ENCODE results near the gene IQCE. TPM values are rescaled to one million over a fixed set of nuclear protein-coding genes. Genes with fewer than 3 reads are reported as not detected.

Gene IQCE
- total and polyA plus RNA-seq, 10 of the 15 experiments (the other 5 are each of a cell fraction or from before 2014, with no cell fraction given), result 0.37 to 8.1 (median 3.7) TPM

DNA sequence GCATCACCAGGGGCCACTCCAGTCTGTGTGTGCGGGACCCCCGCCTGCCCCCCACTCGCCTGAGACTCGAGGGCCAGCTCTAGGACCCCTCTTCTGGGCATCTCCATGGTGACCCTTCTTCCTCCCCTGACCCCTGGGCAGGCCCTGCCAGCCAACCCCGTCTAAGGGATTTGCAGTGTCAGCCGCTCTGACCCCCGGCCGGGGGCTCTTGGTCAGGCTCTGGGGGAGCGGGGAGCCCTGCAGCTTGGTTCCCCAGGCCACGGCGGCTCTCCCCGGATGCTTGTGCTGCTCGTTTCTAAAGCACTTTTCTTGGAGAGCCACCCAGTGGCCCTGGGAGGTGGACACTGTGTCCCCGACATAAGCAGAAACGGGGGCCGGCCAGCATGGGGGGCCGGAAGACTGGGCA, 78.3 kb downstream of the IQCE start (continued):
- TF ChIP-seq, protein P1, sequence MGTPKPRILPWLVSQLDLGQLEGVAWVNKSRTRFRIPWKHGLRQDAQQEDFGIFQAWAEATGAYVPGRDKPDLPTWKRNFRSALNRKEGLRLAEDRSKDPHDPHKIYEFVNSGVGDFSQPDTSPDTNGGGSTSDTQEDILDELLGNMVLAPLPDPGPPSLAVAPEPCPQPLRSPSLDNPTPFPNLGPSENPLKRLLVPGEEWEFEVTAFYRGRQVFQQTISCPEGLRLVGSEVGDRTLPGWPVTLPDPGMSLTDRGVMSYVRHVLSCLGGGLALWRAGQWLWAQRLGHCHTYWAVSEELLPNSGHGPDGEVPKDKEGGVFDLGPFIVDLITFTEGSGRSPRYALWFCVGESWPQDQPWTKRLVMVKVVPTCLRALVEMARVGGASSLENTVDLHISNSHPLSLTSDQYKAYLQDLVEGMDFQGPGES (IDR thresholded peaks at IDR 0.05), result no peak

DNA sequence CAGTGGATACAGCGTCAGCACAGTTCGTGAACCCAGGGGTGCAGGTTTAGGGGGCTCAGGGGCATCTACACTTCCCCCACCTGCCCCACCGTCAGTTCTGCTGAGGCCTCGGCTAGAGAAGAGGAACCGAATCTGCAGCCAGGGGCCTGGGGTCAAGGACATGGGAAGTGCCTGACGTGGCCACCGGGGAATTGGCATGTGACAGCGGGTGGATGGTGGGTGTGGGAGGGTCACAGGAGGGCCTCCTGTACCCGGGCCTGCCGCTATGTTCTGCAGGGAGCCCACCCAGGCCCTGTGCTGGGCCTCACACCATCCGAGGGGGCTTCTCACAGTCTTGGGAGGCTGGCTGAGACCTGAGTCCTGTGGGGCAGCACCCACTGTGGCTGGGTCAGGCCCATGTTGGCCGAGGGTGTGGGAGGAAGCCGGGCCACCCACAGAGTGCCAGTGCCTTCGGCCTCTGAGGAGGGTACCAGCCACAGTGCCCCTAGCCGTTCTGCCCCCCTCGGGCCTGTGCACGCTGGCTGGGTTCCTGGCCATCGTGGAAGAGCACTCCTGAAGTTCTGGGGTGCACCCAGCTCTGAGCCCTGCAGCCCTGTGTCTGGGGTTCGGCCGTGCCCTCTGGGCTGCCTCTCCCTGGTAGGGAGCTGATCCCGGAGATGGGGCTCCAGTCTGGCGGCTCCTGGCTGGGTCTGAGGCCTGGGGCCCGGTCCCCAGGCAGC, 78.9 kb downstream of the IQCE start:
- Histone ChIP-seq H4K20me1 (ENCODE audit: control insufficient read depth, insufficient read depth) (no peaks in the 10 kb centered on the region), H2AFZ (ENCODE audit: control insufficient read depth, low read depth, low read length) (no peak overlapping the region; the same call in 1 of the 2 replicates), H3K4me1 (ENCODE audit: control insufficient read depth, insufficient read depth, low read length) (peaks cover 32% of the 10 kb centered on the region), H3K27me3 (replicated peaks in 1 of 2; ENCODE audit: control insufficient read depth in 2 of 2, insufficient read depth in 2 of 2, low read length in 1 of 2) (no peaks in the 10 kb centered on the region), H3K79me2 (ENCODE audit: control insufficient read depth, insufficient read depth, low read length) (peaks cover 21% of the 10 kb centered on the region), H3K4me2 (ENCODE audit: control insufficient read depth, insufficient read depth) (peak overlapping the region; percentile 71), H3K9ac (ENCODE audit: control insufficient read depth, insufficient read depth, low read length) (peak overlapping the region; percentile 31; the same call in 1 of the 2 replicates), H3K9me3 (replicated peaks; ENCODE audit: control insufficient read depth, insufficient read depth, low read length) (no peaks in the 10 kb centered on the region), H3K27ac (ENCODE audit: control insufficient read depth, insufficient read depth) (peak overlapping the region; percentile 48; the same call in 1 of the 2 replicates), H3K36me3 (ENCODE audit: control insufficient read depth in 2 of 2, insufficient read depth in 2 of 2, low read length in 1 of 2) (no peaks in the 10 kb centered on the region; a peak in 2 of 4 replicates), H3K4me3 (0 out of 2 replicates have a peak overlapping the region, but pooled peaks have one; percentile 22)
- BruUV-seq (replicated peaks), result no TSS peak
- ChIA-PET RAD21 (ENCODE audit: unreplicated experiment) (interaction anchor here (0.7 to 1.3 kb wide), 2 partner anchors 71 to 1104 kb away, joined by 3 to 4 read pairs; no protein-coding TSS in a partner anchor), SMC1A (ENCODE audit: uncharacterized antibody, unreplicated experiment) (interaction anchor here (0.6 kb wide), 1 partner anchor 33 kb away, joined by 3 read pairs; no protein-coding TSS in a partner anchor), CTCF (interaction anchor here (1.0 to 2.2 kb wide), 2 partner anchors 71 to 72 kb away, joined by 6 to 9 read pairs; no protein-coding TSS in a partner anchor), POLR2A (interaction anchor here (0.7 to 1.3 kb wide), 3 partner anchors 72 to 73 kb away, joined by 3 to 5 read pairs (median 3); no protein-coding TSS in a partner anchor)
- FAIRE-seq (no peak), DNase-seq (ENCODE audit: low read depth, low spot score) (peak; percentile 30), ATAC-seq (peak; percentile 49)
- WGBS (ENCODE audit: insufficient coverage, insufficient replicate concordance, low lambda C conversion rate, missing lambda C conversion rate), result 21% methylated on average over 23 of the region's 23 CpGs
- in situ Hi-C loops (cut with MboI), result no loop called here
- intact Hi-C loops (cut with micrococcal nuclease; ENCODE audit: unreplicated experiment), result no loop called here
- TF ChIP-seq CREB1 (IDR thresholded peaks at IDR 0.05; ENCODE audit: low read depth), result 0 out of 2 replicates have a peak, but pooled peaks have one; percentile 22
- TF ChIP-seq, protein P2, sequence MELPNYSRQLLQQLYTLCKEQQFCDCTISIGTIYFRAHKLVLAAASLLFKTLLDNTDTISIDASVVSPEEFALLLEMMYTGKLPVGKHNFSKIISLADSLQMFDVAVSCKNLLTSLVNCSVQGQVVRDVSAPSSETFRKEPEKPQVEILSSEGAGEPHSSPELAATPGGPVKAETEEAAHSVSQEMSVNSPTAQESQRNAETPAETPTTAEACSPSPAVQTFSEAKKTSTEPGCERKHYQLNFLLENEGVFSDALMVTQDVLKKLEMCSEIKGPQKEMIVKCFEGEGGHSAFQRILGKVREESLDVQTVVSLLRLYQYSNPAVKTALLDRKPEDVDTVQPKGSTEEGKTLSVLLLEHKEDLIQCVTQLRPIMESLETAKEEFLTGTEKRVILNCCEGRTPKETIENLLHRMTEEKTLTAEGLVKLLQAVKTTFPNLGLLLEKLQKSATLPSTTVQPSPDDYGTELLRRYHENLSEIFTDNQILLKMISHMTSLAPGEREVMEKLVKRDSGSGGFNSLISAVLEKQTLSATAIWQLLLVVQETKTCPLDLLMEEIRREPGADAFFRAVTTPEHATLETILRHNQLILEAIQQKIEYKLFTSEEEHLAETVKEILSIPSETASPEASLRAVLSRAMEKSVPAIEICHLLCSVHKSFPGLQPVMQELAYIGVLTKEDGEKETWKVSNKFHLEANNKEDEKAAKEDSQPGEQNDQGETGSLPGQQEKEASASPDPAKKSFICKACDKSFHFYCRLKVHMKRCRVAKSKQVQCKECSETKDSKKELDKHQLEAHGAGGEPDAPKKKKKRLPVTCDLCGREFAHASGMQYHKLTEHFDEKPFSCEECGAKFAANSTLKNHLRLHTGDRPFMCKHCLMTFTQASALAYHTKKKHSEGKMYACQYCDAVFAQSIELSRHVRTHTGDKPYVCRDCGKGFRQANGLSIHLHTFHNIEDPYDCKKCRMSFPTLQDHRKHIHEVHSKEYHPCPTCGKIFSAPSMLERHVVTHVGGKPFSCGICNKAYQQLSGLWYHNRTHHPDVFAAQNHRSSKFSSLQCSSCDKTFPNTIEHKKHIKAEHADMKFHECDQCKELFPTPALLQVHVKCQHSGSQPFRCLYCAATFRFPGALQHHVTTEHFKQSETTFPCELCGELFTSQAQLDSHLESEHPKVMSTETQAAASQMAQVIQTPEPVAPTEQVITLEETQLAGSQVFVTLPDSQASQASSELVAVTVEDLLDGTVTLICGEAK (IDR thresholded peaks at IDR 0.05; ENCODE audit: borderline replicate concordance), result no peak
- peak; percentile 96 for TF ChIP-seq BHLHE40 (IDR thresholded peaks at IDR 0.05; ENCODE audit: borderline replicate concordance in 1 of 2, low read depth in 2 of 2, low read length in 1 of 2)
- TF ChIP-seq, protein P3, sequence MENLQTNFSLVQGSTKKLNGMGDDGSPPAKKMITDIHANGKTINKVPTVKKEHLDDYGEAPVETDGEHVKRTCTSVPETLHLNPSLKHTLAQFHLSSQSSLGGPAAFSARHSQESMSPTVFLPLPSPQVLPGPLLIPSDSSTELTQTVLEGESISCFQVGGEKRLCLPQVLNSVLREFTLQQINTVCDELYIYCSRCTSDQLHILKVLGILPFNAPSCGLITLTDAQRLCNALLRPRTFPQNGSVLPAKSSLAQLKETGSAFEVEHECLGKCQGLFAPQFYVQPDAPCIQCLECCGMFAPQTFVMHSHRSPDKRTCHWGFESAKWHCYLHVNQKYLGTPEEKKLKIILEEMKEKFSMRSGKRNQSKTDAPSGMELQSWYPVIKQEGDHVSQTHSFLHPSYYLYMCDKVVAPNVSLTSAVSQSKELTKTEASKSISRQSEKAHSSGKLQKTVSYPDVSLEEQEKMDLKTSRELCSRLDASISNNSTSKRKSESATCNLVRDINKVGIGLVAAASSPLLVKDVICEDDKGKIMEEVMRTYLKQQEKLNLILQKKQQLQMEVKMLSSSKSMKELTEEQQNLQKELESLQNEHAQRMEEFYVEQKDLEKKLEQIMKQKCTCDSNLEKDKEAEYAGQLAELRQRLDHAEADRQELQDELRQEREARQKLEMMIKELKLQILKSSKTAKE (IDR thresholded peaks at IDR 0.05; ENCODE audit: low read depth, poor library complexity, severe bottlenecking), result peak; percentile 27
- TF ChIP-seq CBX3 (IDR thresholded peaks at IDR 0.05; ENCODE audit: borderline replicate concordance, low read depth), result no peak
- TF ChIP-seq YY1 (IDR thresholded peaks at IDR 0.05; ENCODE audit: low read depth, low read length), result no peak
- TF ChIP-seq, protein P4, sequence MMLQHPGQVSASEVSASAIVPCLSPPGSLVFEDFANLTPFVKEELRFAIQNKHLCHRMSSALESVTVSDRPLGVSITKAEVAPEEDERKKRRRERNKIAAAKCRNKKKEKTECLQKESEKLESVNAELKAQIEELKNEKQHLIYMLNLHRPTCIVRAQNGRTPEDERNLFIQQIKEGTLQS (IDR thresholded peaks at IDR 0.05; ENCODE audit: borderline replicate concordance, extremely low read depth, low read depth, low read length), result no peak
- TF ChIP-seq YBX1 (IDR thresholded peaks at IDR 0.05), result no peak
- peak; percentile 60; the same call in 1 of the 2 replicates for TF ChIP-seq NR2C1 (IDR thresholded peaks at IDR 0.05)
